ENCODE measurements around the gene UFC1.

The UFC1 gene

GRCh38 chr1:161195171-161195570 lies 41.4 kb downstream of the UFC1 start:
- no peaks in the 10 kb centered on the region for H3K9me3 ChIP-seq
- H3K27me3 ChIP-seq, result no peaks in the 10 kb centered on the region
- TF ChIP-seq, protein P1, sequence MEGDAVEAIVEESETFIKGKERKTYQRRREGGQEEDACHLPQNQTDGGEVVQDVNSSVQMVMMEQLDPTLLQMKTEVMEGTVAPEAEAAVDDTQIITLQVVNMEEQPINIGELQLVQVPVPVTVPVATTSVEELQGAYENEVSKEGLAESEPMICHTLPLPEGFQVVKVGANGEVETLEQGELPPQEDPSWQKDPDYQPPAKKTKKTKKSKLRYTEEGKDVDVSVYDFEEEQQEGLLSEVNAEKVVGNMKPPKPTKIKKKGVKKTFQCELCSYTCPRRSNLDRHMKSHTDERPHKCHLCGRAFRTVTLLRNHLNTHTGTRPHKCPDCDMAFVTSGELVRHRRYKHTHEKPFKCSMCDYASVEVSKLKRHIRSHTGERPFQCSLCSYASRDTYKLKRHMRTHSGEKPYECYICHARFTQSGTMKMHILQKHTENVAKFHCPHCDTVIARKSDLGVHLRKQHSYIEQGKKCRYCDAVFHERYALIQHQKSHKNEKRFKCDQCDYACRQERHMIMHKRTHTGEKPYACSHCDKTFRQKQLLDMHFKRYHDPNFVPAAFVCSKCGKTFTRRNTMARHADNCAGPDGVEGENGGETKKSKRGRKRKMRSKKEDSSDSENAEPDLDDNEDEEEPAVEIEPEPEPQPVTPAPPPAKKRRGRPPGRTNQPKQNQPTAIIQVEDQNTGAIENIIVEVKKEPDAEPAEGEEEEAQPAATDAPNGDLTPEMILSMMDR (IDR thresholded peaks at IDR 0.05; ENCODE audit: low read depth, low read length), result no peak
- H3K4me3 ChIP-seq (ENCODE audit: low read depth, low read length), result no peak overlapping the region
- H3K4me1 ChIP-seq, result peaks cover 32% of the 10 kb centered on the region
- no peaks in the 10 kb centered on the region for H3K36me3 ChIP-seq
- DNase-seq, result no peak

DNA sequence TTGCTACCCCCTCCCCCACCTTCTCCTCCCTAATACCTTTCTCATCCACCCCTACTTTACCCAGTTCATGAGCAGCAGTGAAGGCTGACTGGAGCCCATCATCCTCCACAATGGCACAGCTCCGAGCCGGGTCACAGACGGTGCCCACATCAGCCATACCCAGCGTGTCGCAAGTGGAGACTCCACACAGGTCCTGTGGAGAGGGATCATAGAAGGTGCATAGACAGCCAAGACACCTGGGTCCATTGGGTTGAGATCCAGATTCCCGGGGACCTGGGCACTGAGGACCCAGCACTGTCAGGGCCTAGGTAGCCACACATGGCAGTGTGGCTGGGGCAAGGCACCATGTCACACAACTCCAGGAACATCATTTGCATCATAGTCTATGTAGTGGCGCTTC lies 42.3 kb downstream of the UFC1 start:
- H3K36me3 ChIP-seq, result no peaks in the 10 kb centered on the region
- no peak overlapping the region for H3K4me3 ChIP-seq (ENCODE audit: low read depth, low read length)
- H3K27me3 ChIP-seq, result no peaks in the 10 kb centered on the region
- H3K4me1 ChIP-seq, result peaks cover 39% of the 10 kb centered on the region
- TF ChIP-seq, protein P1 (IDR thresholded peaks at IDR 0.05; ENCODE audit: low read depth, low read length), result no peak
- no peaks in the 10 kb centered on the region for H3K9me3 ChIP-seq
- no peak for DNase-seq

DNA sequence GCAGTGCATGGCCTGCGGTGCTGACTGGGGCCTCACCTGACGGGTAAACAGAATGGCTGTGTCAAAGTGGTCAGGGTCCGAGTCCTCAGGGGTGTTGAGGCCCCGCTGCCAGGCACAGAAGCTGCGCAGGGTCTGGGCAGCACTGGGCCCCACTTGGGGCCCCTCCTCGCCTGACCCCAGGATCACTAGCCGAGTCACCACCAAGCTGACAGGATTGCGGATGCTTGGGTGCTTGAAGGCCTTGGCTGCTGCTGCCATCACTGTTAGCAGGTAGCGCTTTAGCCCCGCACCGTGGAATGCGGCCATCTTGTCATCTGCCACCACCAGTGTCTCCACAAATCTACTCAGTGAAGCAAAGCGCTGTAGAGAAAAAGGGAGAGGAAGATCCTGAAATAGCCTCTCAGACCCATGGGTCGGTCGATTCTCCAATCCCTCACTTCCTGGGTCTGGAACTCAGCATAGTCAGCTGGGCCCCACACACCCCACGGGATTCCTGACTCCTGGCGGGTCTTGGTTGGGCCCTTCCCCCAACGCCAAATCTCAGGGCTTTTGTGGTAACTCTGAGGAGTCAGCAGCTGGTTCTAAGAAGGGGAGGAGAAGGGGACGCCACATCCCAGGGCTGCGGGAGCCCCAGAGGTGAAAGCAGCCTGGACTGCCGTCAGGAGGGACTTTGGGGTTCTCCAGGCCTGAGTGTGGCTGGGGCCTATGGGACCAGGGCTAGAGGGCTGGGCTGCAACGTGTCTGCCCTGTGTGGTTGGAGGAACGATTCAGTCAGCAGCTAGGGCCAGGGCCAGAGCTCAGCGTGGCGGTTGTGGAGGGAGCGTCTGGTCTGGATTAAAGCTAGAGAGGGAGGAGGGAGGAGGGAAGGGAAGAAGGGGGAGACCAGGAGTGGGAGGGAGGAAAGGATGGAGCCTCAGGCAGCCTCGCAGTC lies 43.0 kb downstream of the UFC1 start:
- DNase-seq, result peak; percentile 81
- H3K36me3 ChIP-seq, result no peaks in the 10 kb centered on the region
- H3K27me3 ChIP-seq, result no peaks in the 10 kb centered on the region
- H3K4me1 ChIP-seq, result peaks cover 44% of the 10 kb centered on the region
- H3K9me3 ChIP-seq, result no peaks in the 10 kb centered on the region
- TF ChIP-seq, protein P1 (IDR thresholded peaks at IDR 0.05; ENCODE audit: low read depth, low read length), result no peak
- 0 out of 2 replicates have a peak overlapping the region, but pooled peaks have one; percentile 10 for H3K4me3 ChIP-seq (ENCODE audit: low read depth, low read length)

DNA sequence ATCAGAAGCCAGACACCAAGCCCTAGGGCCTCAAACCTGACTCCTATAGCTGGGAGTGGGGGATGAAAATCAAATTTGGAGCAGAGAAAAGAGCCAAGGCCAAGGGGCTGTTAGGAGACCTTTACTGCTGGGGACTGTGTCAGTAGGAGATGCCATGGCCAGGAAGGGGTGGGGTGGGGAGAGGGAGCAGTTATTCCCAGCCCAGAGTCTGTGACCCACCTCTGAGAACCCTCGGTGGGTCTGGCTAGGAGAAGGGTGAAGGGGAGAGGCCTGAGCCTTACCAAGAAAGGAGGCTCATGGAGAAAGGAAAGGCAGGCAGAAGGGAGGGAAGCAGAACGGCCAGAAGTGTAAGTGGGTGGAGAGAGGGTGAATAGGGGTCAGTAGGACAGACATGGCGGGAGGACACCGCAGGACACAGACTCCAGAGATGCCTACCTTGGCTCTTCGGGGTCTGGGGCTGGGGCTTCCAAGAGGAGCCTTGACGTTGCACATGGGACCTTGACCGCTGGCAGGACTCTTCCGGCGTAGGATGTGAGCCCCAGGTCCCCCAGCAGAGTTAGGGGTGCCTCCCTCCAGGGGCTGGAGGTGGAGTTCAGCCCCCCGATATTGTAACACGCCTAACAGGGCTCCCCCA lies 43.9 kb downstream of the UFC1 start:
- DNase-seq, result no peak
- Histone ChIP-seq H3K27me3 (no peaks in the 10 kb centered on the region), H3K9me3 (no peaks in the 10 kb centered on the region), H3K36me3 (no peaks in the 10 kb centered on the region), H3K4me1 (peaks cover 43% of the 10 kb centered on the region), H3K4me3 (ENCODE audit: low read depth, low read length) (no peak overlapping the region; the same call in 1 of the 2 replicates)
- TF ChIP-seq, protein P1 (IDR thresholded peaks at IDR 0.05; ENCODE audit: low read depth, low read length), result no peak

DNA sequence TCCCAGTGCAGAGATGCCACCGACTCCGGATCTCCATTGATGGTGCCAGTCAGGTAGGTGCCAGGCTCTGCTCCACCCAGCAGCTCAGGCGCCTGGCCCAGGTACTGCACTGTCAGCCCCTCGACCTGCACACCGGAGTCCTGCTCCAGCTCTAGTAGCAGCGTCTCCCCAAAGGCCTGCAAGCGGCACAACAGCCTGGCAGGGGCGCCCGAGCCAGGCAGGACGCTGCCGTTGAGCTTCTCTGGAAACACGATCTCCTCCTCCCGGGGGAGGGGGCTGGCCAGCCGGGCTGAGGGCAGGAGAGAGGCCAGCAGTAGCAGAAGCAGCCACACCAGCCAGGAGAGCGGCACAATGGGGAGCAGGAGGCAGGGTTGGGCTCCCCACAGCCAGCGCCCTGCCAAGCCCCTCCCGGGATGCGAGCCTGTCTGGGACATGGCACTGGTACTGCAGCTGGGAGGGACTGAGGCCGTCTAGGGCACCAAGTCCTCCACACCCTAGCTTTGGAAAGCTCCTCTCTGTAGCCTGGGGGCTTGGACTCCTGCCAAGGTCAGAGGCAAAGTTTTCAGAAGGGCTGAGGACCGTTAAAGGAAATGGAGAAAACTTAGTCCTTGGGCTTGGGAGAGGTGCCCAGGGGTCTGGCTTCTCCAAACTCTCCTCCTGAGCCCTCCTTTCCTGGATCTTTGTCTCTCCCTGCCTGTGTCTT lies 44.6 kb downstream of the UFC1 start:
- DNase-seq, result peak; percentile 71
- TF ChIP-seq, protein P1 (IDR thresholded peaks at IDR 0.05; ENCODE audit: low read depth, low read length), result no peak; the same call in 1 of the 2 replicates
- Histone ChIP-seq H3K4me1 (peaks cover 39% of the 10 kb centered on the region), H3K36me3 (no peaks in the 10 kb centered on the region), H3K4me3 (ENCODE audit: low read depth, low read length) (peak overlapping the region; percentile 34), H3K27me3 (no peaks in the 10 kb centered on the region), H3K9me3 (no peaks in the 10 kb centered on the region)
